PFSK-1 (cell line): ENCODE results near the gene TASP1.

Experiments used
- FOXP2 ChIP-seq: optimal IDR thresholded peaks from 2 replicates; pipeline ENCODE3; 2011; ENCODE audit warnings: borderline replicate concordance, control low read depth, inconsistent platforms; ENCODE audit not compliant: insufficient read depth; ENCODE audit errors: extremely low read length, extremely low read depth
- POLR2AphosphoS5 ChIP-seq: IDR thresholded peaks from 2 replicates; pipeline ENCODE4 v1.6.1; 2012; ENCODE audit warnings: low read depth, mild to moderate bottlenecking, control low read depth, low read length, moderate library complexity
- TAF1 ChIP-seq: IDR thresholded peaks from 2 replicates; pipeline ENCODE4 v1.6.1; 2012; ENCODE audit warnings: low read length, control low read depth, borderline replicate concordance; ENCODE audit not compliant: insufficient read depth
- TF ChIP-seq, protein P1 (sequence below), 2 experiments: IDR thresholded peaks; 2 replicates each; pipeline versions ENCODE4 v1.6.1 to v1.8.0; 2011 to 2012; ENCODE audit warnings: low read depth in 2 of 2, low read length in 2 of 2, control low read depth in 1 of 2, inconsistent platforms in 1 of 2, mild to moderate bottlenecking in 1 of 2, moderate library complexity in 1 of 2; ENCODE audit not compliant: insufficient read depth in 1 of 2

DNA sequence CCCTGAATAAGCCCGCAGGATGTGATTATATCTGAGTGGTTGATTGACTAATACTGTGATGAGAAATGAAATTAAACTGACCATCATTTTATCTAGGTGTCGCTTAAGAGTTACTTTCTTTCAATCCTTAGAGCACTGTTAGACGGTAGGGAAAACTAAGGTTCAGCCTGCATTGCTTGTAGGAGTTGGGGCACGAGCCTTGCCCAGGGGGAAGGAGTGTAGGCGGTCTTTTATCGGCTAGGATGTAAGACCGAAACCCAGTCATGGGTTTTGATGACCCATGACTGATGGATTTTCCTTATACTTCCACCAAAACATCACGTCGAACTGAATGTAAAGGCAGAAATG lies 392 bp upstream of the TASP1 start:
- TF ChIP-seq POLR2AphosphoS5 (no peak), TAF1 (no peak), FOXP2 (no peak)
- TF ChIP-seq, protein P1, sequence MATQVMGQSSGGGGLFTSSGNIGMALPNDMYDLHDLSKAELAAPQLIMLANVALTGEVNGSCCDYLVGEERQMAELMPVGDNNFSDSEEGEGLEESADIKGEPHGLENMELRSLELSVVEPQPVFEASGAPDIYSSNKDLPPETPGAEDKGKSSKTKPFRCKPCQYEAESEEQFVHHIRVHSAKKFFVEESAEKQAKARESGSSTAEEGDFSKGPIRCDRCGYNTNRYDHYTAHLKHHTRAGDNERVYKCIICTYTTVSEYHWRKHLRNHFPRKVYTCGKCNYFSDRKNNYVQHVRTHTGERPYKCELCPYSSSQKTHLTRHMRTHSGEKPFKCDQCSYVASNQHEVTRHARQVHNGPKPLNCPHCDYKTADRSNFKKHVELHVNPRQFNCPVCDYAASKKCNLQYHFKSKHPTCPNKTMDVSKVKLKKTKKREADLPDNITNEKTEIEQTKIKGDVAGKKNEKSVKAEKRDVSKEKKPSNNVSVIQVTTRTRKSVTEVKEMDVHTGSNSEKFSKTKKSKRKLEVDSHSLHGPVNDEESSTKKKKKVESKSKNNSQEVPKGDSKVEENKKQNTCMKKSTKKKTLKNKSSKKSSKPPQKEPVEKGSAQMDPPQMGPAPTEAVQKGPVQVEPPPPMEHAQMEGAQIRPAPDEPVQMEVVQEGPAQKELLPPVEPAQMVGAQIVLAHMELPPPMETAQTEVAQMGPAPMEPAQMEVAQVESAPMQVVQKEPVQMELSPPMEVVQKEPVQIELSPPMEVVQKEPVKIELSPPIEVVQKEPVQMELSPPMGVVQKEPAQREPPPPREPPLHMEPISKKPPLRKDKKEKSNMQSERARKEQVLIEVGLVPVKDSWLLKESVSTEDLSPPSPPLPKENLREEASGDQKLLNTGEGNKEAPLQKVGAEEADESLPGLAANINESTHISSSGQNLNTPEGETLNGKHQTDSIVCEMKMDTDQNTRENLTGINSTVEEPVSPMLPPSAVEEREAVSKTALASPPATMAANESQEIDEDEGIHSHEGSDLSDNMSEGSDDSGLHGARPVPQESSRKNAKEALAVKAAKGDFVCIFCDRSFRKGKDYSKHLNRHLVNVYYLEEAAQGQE (IDR thresholded peaks at IDR 0.05; ENCODE audit: insufficient read depth in 1 of 2, low read depth in 2 of 2, low read length in 2 of 2): no peak
